NCI-H748 (cell line): ENCODE data around the gene YIPF4.
A peak's percentile ranks its signal among the peaks of the same experiment; 100 is the strongest.
"Not testable (repeated sequence)": the region's sequence is repeated elsewhere in the genome, so short reads cannot be mapped to it uniquely, and the experiment has no call there.

Experiments
- DNase-seq: peaks from one replicate; lab custom pipeline; 2025; ENCODE audit not compliant: unreplicated experiment; lab: John Stamatoyannopoulos, UW

The YIPF4 gene

DNA sequence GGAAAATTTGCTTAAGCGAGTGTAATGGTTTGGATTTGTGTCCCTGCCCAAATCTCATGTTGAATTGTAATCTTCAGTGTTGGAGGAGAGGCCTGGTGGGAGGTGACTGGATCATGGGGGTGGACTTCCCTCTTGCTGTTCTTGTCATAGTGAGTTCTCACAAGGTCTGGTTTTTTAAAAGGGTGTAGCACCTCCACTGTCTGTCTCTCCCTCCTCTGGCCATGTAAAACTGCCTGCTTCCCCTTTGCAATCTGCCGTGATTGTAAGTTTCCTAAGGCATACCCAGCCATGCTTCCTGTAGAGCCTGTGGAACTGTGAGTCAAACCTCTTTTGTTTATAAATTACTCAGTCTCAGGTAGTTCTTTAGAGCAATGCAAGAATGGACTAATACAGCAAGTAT, 6.6 kb downstream of the YIPF4 start:
- no peak for DNase-seq

DNA sequence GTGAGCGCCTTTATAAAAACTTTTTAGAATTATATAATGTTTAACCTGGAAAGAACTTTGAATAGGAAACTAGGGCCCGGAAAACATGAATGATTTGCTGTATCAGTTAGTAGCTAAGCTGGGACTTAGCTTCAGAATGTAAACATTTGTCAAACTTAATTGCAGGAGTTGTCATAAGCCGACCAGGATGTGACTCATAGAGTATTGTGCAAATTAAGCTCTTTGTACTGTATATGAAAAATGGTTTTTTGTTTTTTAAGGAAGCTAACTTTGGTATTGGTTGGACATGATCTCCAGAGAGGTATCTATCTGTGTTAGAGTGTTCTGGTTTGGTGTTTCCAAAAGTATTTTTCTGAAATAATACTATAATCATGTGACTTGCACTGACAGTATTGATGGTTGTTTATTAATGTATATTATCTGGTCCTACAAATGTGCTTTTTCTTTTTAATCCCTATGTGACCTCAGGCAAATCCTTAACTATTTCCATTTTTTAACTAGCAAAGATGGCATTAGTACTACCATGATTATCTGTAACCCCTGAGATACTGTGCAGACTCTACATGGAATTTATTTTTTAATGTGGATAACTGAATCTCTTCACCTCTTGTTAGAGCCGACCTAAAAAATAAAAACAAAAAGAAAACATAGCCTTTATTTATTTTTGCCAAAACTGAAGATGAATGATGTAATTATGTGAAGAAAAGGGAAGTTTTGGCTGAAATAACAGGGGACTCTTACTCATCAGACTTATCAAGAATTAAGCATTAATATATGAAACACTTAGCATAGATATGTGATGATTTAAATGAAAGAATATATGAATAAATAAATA, 11.7 kb downstream of the YIPF4 start:
- no peak for DNase-seq

DNA sequence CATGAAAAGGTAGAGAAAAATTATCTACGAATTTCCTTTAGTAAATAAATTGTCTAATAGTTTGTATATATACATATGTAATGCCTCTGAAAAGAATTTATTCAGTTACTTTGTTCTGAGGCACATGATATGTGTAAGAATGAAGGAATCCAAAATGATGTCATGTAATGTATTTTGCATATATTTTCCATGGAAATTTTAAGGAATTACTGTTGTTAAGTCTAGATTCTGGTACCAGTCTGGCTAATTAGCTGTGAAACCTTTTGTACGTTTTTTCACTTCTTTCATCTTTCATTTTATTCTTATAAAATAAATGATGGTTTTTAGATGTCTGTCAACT, 12.3 kb downstream of the YIPF4 start:
- no peak for DNase-seq

DNA sequence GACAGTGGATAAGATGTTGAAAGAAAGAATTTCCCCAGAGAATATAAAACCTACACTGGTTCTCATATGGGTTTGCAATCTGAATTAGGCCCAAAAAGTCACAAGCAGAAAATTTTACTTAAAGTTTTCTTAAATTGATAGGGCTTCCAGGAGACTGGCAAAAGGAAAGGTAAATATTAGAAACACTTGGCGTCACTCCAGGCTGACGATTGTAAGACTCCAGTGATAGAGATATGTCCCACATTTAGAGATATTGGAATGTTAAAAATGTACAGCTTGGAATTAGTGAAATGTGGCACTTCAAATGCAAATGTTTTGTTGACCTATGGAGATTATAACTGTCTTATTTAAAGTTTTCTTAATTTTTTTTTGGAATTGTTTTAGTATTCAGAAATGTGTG, 14.0 kb downstream of the YIPF4 start:
- DNase-seq, result no peak

DNA sequence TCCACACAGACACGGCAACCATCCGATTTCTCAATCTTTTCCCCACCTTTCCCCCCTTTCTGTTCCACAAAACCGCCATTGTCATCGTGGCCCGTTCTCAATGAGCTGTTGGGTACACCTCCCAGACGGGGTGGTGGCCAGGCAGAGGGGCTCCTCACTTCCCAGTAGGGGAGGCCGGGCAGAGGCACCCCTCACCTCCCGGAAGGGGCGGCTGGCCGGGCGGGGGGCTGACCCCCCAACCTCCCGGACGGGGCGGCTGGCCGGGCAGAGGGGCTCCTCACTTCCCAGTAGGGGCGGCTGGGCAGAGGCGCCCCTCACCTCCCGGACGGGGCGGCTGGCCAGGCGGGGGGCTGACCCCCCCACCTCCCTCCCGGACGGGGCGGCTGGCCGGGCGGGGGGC, 15.8 kb downstream of the YIPF4 start:
- DNase-seq, result not testable (repeated sequence)

DNA sequence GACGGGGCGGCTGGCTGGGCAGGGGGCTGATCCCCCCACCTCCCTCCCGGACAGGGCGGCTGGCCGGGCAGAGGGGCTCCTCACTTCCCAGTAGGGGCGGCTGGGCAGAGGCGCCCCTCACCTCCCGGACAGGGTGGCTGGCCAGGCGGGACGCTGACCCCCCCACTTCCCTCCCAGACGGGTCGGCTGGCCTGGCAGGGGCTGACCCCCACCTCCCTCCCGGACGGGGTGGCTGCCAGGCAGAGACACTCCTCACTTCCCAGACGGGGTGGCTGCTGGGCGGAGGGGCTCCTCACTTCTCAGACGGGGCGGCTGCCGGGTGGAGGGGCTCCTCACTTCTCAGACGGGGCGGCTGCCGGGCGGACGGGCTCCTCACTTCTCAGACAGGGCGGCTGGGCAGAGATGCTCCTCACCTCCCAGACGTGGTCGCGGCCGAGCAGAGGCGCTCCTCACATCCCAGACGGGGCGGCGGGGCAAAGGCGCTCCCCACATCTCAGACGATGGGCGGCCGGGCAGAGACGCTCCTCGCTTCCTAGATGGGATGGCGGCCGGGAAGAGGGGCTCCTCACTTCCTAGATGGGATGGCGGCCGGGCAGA, 16.4 kb downstream of the YIPF4 start:
- DNase-seq, result not testable (repeated sequence)

DNA sequence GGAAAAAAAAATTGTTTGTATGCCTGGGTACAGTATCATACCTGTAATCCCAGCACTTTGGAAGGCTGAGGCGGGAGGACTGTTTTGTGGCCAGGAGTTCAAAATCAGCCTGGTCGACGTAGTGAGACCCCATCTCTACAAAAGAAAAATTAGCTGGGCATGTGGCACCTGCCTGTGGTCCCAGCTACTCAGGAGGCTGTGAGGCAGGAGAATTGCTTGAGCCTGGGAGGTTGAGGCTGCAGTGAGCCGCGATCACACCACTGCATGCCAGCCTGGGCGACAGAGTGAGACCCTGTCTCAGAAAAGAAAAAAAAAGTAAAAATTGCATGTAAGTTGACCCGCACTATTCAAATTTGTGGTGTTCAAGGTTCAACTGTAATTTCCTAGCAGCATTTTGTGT, 32.9 kb downstream of the YIPF4 start:
- no peak for DNase-seq

DNA sequence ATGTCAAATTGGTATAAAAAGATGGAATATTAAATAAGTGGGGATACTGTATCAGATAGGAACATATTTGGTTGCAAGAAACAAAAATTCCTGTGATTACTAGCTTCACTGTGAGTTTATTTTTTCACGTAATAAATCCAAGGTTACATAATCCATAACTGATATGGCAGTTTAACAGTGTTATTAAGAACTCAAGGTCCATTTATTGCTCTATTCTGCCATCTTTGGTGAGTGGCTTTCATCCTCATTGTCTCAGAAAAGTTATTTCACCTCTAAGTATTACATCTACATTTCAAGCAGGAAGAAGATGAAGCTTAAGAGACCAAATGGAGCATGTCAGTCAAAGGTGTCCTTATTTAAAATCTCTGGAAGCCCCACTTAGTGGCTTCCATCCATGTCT, 37.2 kb downstream of the YIPF4 start:
- no peak for DNase-seq

DNA sequence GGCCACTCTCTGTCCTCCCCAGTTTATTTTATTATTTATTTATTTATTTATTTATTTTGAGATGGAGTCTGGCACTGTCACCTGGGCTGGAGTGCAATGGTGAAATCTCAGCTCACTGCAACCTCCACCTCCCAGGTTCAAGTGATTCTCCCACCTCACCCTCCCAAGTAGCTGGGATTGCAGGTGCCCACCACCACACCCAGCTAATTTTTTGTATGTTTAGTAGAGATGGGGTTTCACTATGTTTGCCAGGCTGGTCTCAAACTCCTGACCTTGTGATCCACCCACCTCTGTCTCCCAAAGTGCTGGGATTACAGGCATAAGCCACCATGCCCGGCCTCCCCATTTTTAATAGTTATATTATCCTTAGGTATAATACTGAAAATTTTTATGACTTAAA, 51.0 kb downstream of the YIPF4 start:
- not testable (repeated sequence) for DNase-seq

DNA sequence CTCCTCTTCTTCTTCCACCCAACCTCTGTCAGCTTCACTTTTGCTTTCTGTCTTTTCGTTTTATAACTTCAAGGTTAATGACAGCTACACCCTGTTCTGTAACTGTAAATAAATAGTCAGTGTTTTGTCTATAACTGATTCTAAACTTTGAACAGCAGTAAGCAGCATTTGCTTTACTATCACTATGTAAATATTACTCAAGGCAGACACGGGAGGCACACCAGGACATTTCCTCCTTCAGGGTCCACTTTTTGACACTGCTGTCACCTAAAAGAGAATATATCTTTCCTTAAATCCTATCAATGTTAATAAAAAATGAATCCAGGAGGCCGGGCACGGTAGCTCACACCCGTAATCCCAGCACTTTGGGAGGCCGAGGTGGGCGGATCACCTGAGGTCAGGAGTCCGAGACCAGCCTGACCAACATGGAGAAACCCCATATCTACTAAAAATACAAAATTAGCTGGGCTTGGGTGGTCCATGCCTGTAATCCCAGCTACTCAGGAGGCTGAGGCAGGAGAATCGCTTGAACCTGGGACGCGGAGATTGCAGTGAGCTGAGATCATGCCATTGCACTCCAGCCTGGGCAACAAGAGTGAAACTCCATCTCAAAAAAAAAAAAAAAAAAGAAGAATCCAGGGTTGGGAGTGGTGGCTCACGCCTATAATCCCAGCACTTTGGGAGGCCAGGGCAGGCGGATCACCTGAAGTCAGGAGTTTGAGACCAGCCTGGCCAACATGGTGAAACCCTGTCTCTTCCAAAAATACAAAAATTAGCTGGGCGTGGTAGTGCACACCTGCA, 51.7 kb downstream of the YIPF4 start:
- not testable (repeated sequence) for DNase-seq

DNA sequence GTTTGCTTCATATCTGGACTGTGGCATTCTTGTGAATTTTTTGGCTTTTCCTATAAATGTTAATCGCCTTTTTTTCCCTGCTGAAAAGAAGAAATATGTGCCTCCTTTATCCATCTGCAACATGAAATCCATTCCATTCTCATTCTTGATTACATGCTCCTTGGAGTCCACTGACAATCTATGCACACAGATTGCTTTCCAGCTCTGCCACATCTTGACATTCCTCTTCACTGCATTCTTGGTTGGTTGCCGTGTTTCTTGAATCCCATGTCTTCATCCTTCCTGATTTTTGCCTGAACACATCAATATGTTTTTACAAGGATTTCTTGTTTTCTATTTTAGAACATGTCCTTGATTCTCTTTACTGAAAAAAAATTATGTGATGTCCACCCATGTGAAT, 52.4 kb downstream of the YIPF4 start:
- DNase-seq, result no peak

DNA sequence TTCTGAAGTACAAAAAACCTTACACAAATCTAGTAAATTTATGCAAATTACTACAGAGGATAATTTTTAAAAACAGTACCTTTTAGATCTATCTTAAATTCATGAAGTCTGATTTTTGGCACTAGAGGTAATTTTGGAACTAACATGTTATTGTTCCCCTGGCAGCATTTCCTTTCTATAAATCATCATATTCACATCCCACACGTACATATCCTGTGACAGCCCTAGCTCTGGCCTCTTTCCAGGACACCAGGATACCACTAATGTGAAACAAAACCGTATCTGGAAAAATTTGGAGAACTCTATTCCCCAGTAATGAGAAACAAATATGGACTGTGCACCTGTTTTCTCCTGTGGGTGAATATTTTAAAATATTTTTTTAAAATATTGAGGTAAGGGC, 65.1 kb downstream of the YIPF4 start:
- no peak for DNase-seq

DNA sequence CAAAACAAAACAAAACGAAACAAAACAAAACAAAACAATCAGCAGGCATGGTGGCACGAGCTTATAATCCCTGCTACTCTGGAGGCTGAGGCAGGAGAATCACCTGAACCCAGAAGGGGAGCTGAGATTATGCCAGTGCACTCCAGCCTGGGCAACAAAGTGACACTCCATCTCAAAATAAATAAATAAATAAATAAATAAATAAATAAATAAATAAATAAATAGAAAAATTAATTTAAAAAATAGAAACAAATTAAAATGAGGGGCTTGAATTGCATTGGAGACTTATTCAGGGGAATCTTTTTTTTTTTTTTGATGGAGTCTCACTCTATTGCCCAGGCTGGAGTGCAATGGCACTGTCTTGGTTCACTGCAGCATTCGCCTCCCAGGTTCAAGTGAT, 73.1 kb downstream of the YIPF4 start:
- not testable (repeated sequence) for DNase-seq

DNA sequence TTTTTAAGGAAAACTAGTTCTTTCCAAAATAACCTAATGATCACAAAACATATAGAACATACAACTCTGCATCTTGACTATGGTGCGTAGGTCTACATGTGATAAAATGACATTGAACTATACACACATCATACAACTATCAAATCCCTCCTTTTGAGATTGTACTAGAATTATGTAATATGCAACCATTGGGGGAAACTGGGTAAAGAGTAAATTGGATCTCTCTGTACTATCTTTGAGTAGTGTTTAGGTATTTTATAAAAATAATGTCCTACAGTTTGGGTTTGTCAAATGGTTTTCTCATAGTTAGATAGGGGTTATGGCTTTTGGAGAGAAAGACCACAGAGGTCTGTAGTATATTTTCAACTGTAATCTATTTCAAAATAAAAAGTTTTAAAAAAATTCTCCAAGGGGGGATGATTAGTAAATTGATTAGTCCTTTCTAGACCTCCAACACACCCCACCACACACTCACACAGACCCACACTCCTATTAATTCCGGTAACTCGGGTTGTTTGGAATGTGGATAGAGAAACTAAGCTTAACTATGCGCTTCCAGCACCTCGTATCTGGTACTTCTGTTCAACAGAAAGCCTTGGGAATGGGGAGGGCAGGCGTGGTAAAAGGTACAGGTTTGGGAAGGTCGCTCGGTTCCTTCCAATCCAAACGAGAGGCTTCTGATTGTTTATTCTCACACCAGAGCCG, 78.4 kb downstream of the YIPF4 start:
- no peak for DNase-seq

DNA sequence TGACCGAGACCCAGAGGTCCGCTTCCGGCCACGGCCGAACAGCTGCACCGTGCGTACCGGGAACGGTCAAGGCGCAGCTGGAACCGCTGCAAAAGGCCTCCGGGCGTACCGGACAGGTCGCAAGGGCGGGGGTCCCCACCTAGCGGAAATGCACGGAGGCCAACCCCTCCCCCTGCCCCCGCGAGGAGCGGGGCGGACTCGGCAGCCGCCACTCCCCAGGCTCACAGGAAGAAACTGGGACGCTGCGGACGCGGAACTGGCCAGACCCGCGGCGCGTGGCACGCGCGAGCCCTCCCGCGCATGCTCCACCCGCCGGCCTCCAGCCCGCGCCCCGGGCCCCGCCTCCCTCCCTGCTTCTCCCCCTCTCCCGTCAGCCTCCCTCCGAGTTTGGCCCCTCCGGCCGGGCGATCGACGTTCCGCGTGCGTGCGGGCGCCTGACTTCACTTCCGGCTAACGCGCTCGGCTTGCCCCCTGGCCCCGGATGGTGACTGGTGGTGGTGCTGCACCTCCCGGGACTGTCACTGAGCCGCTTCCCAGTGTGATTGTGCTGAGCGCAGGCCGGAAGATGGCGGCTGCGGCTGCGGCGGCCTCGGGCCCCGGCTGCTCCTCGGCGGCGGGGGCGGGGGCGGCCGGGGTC, 79.1 kb downstream of the YIPF4 start, which contains the start of gene BIRC6:
Gene BIRC6 (plus strand): TSS at position 343 of the 637 bp plus-strand sequence. CDS start 139 bp downstream, at position 482.
- peak; percentile 93 for DNase-seq

DNA sequence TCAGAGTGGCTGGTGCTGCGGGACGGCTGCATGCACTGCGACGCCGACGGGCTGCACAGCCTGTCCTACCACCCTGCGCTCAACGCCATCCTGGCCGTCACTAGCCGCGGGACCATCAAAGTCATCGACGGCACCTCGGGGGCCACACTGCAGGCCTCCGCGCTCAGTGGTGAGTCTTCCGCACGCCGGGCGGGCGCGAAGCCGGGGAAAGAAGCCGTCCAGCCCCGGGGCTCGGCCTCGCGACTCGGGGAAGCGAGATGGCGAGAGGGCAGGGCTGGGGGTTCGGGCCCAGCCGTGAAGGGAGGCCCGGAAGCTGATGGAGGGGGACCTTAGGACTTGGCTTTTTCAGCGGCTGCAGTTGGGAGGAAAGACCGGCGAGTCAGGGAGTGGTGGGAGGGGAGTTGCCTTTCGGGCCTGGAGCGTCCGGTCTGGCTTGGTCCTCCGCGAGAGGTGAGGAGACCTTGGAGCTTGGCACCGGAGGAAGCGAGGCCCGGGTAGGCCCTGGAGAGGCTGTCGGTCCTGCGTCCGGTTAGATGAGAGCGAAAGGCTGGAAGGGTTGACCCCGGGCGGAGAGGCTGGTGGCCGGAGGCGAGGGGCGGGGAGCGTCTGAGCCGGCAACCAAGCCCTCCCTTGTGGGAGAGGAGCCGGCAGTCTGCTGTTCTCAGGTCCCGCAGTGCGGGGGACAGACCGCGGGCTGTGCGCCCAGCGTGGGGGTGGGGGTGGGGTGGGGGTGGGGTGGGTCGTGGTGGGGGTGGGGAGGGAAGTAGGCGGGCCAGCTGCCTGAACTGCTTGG, 79.8 kb downstream of the YIPF4 start:
- peak; percentile 51 for DNase-seq

DNA sequence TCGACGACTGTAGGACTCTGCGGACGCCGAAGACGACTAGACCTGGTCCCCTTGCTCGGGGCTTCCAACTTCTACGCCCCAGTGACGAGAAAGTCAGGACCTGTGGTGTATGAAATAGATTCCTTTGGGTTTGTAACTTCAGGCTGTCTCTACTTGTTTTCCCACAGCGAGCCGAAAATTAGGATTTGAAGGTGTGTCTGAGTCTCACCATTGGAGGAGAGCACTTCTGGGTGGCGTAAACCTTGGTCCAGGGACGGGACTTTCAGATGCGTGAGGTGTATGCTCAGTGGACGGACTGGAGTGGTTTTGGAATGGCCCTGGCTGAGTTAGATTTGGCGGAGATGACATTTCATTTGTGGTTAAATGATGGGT, 80.4 kb downstream of the YIPF4 start:
- DNase-seq, result peak; percentile 48

DNA sequence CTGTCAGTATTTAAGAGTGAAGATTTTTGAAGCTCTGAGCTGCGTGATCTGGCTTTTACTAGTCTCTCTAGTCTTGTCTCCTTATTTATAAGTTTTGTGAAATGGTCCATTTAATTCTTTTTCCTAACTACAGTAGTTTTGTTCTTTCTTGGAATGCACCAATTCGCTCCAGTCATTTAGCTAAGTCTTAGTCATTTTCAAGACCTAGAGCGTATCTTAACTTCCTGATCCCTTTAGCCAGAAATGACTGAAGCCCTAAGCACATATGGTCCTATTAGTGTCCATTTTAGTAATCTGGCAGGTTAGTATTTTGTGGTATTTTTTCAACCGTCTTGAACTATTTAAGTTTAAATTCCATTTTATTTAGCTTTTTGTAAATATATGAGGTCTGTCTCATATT, 82.7 kb downstream of the YIPF4 start:
- DNase-seq, result no peak

DNA sequence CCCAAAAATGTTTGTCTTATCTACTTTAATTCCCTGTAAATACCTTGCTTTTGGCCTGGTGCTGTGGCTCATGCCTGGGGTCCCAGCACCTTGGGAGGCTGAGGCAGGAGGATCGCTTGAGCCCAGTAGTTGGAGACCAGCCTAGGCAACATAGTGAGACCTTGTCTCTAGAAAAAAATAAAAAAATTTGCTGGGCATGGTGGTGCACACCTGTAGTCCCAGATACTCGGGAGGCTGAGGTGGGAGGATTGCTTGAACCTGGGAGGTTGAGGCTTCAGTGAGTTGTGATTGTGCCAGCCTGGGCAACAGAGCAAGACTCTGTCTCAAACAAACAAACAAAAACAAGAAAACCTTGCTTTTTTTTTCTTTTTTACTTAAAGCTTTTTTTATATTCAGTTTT, 85.3 kb downstream of the YIPF4 start:
- DNase-seq, result not testable (repeated sequence)

DNA sequence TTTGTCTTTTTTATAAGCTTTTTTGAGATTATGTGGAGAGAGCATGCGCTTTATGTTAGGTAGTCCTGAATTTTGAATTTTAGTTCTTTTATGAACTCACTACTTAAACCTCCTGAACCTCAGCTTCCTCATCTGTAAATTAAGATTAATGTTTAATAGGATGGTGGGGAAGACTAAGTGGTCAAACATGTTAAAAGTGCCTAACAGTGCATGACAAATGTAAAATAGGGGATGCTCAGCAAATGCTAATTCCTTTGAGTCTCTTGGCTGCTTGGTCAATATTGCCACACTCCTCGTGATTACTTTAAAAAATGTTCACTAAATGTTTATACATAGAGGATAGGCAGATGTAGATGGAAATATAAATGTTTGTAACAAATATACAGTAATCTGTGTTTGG, 85.9 kb downstream of the YIPF4 start:
- DNase-seq, result no peak
